H1 (cell line): ENCODE measurements around the gene CHRM4. TPM values are rescaled to one million over a fixed set of nuclear protein-coding genes. Genes with fewer than 3 reads are reported as not detected.

Source experiments
- CTCF ChIA-PET: fragments of 300-600 bp; sonication (Branson Sonifier 250); formaldehyde crosslinking; loops from one replicate; lab custom pipeline; 2021; ENCODE audit not compliant: partially characterized antibody; lab: Charles Lee
- POLR2A ChIA-PET: fragments of 300-600 bp; sonication (Branson Sonifier 250); formaldehyde crosslinking; loops from one replicate; lab custom pipeline; 2021; ENCODE audit warnings: inconsistent platforms; ENCODE audit not compliant: partially characterized antibody; lab: Charles Lee
- DNase-seq, 2 experiments: peaks; one replicate each; pipeline versions ENCODE4 v3.0.0 to v3.0.0-alpha.2; 2010 to 2022; ENCODE audit warnings: low spot score in 2 of 2, low read depth in 1 of 2, mixed read lengths in 1 of 2
- FAIRE-seq: peaks from 2 replicates; lab custom pipeline; 2011; peaks lifted over from hg19 to GRCh38; lab: Jason Lieb, UNC
- H2AFZ ChIP-seq: 2 replicates; pipeline ENCODE4 v1.8.1; 2012; ENCODE audit warnings: low read length, inconsistent platforms
- H2AK5ac ChIP-seq: 2 replicates; pipeline ENCODE4 v1.6.1; 2013; ENCODE audit warnings: low read depth, low read length
- H2BK120ac ChIP-seq: replicated peaks from 2 replicates; pipeline ENCODE3; 2013; ENCODE audit warnings: low read depth, low read length, inconsistent platforms
- H2BK12ac ChIP-seq: 2 replicates; pipeline ENCODE4 v1.6.1; 2013; ENCODE audit warnings: low read depth, low read length
- H2BK15ac ChIP-seq: 2 replicates; pipeline ENCODE4 v1.6.1; 2013; ENCODE audit warnings: low read length
- H2BK20ac ChIP-seq: 2 replicates; pipeline ENCODE4 v1.6.1; 2013; ENCODE audit warnings: low read length
- H2BK5ac ChIP-seq: 2 replicates; pipeline ENCODE4 v1.6.1; 2013; ENCODE audit warnings: low read depth, low read length
- H3K14ac ChIP-seq: 2 replicates; pipeline ENCODE4 v1.6.1; 2013; ENCODE audit warnings: inconsistent platforms; ENCODE audit not compliant: insufficient read length
- H3K18ac ChIP-seq: 2 replicates; pipeline ENCODE4 v1.6.1; 2013; ENCODE audit warnings: low read length; ENCODE audit errors: extremely low read depth
- H3K23ac ChIP-seq: 2 replicates; pipeline ENCODE4 v1.6.1; 2013; ENCODE audit warnings: inconsistent platforms; ENCODE audit not compliant: insufficient read length
- H3K23me2 ChIP-seq: 2 replicates; pipeline ENCODE4 v1.6.1; 2013; ENCODE audit warnings: low read depth, low read length
- H3K27ac ChIP-seq: 2 replicates; pipeline ENCODE4 v1.6.1; 2011; ENCODE audit warnings: low read depth, low read length, inconsistent platforms
- H3K27me3 ChIP-seq, 4 experiments: replicated peaks in 1 of 4; 1 replicate in 1 of 4; 2 replicates in 3 of 4; pipeline versions ENCODE4 v1.6.1 to v1.8.1; 2011 to 2013; ENCODE audit warnings: low read length in 3 of 4, mild to moderate bottlenecking in 3 of 4, inconsistent platforms in 2 of 4, mixed read lengths in 2 of 4, moderate library complexity in 1 of 4; ENCODE audit not compliant: control insufficient read depth in 3 of 4, insufficient read depth in 3 of 4; ENCODE audit errors: extremely low read depth in 1 of 4
- H3K36me3 ChIP-seq, 4 experiments: 2 replicates each; pipeline versions ENCODE4 v1.6.1 to v1.8.1; 2011 to 2013; ENCODE audit warnings: mild to moderate bottlenecking in 4 of 4, low read length in 3 of 4, moderate library complexity in 2 of 4, control low read depth in 1 of 4, inconsistent platforms in 1 of 4; ENCODE audit not compliant: insufficient read depth in 4 of 4, control insufficient read depth in 2 of 4
- H3K4ac ChIP-seq: replicated peaks from 2 replicates; pipeline ENCODE3; 2013; ENCODE audit warnings: low read length, low read depth, mixed read lengths, inconsistent platforms; ENCODE audit not compliant: insufficient read length
- H3K4me1 ChIP-seq, 4 experiments: replicated peaks in 1 of 4; 1 replicate in 1 of 4; 2 replicates in 3 of 4; pipeline versions ENCODE4 v1.6.1 to v1.8.1; 2011 to 2013; ENCODE audit warnings: low read length in 3 of 4, inconsistent platforms in 2 of 4, mixed read lengths in 1 of 4; ENCODE audit not compliant: insufficient read depth in 4 of 4, control insufficient read depth in 3 of 4
- H3K4me2 ChIP-seq, 2 experiments: 2 replicates each; pipeline versions ENCODE4 v1.6.1 to v1.8.1; 2011 to 2013; ENCODE audit warnings: low read depth in 2 of 2, low read length in 2 of 2, control low read depth in 1 of 2, inconsistent platforms in 1 of 2, mild to moderate bottlenecking in 1 of 2; ENCODE audit not compliant: insufficient read depth in 1 of 2
- H3K4me3 ChIP-seq, 4 experiments: fragments of 200-600, 300-600 bp in 1 of 4; sonication (generic), shearing (Covaris generic), sonication (Bioruptor Twin) in 1 of 4; 2 replicates each; pipeline versions ENCODE4 v1.5.1 to v1.8.1; 2011 to 2016; ENCODE audit warnings: low read length in 4 of 4, low read depth in 3 of 4, control low read depth in 2 of 4, inconsistent platforms in 2 of 4, mild to moderate bottlenecking in 2 of 4, mixed read lengths in 1 of 4, moderate library complexity in 1 of 4; ENCODE audit not compliant: insufficient read depth in 2 of 4; ENCODE audit errors: extremely low read depth in 1 of 4
- H3K56ac ChIP-seq: replicated peaks from 2 replicates; pipeline ENCODE3; 2013; ENCODE audit warnings: low read depth, mild to moderate bottlenecking, mixed read lengths, low read length, inconsistent platforms; ENCODE audit not compliant: insufficient read length
- H3K79me1 ChIP-seq: 2 replicates; pipeline ENCODE4 v1.6.1; 2013; ENCODE audit warnings: low read depth, low read length, control low read depth
- H3K79me2 ChIP-seq, 2 experiments: 2 replicates each; pipeline versions ENCODE4 v1.6.1 to v1.8.1; 2012 to 2013; ENCODE audit warnings: low read length in 2 of 2, mild to moderate bottlenecking in 2 of 2, inconsistent platforms in 1 of 2; ENCODE audit not compliant: insufficient read depth in 2 of 2, control insufficient read depth in 1 of 2
- H3K9ac ChIP-seq, 4 experiments: replicated peaks in 1 of 4; 1 replicate in 1 of 4; 2 replicates in 3 of 4; pipeline versions ENCODE4 v1.6.1 to v1.8.1; 2011 to 2013; ENCODE audit warnings: low read depth in 3 of 4, low read length in 3 of 4, control low read depth in 2 of 4, mild to moderate bottlenecking in 2 of 4, moderate library complexity in 2 of 4, inconsistent platforms in 1 of 4; ENCODE audit errors: extremely low read depth in 1 of 4
- H3K9me3 ChIP-seq, 2 experiments: 2 replicates each; pipeline versions ENCODE4 v1.6.1 to v1.8.1; 2012 to 2013; ENCODE audit warnings: mild to moderate bottlenecking in 2 of 2, moderate library complexity in 2 of 2, control low read depth in 1 of 2, inconsistent platforms in 1 of 2, low read depth in 1 of 2, low read length in 1 of 2, mixed read lengths in 1 of 2; ENCODE audit not compliant: insufficient read depth in 2 of 2
- H4K20me1 ChIP-seq, 2 experiments: replicated peaks in 1 of 2; 2 replicates each; pipeline versions ENCODE3 to v1.8.1; 2011 to 2013; ENCODE audit warnings: inconsistent platforms in 2 of 2, low read length in 2 of 2, mild to moderate bottlenecking in 1 of 2; ENCODE audit not compliant: insufficient read depth in 2 of 2, control insufficient read depth in 1 of 2
- H4K5ac ChIP-seq: 2 replicates; pipeline ENCODE4 v1.6.1; 2013; ENCODE audit warnings: low read length, low read depth, mixed read lengths, inconsistent platforms; ENCODE audit not compliant: insufficient read length
- H4K8ac ChIP-seq: 2 replicates; pipeline ENCODE4 v1.8.0; 2013; ENCODE audit warnings: mild to moderate bottlenecking, moderate library complexity, low read length, inconsistent platforms; ENCODE audit not compliant: insufficient read depth; ENCODE audit errors: extremely low read depth
- H4K91ac ChIP-seq: replicated peaks from 2 replicates; pipeline ENCODE3; 2013; ENCODE audit warnings: low read length, mixed read lengths, inconsistent platforms; ENCODE audit not compliant: insufficient read length
- CBX8 ChIP-seq: fragments of 300-800, 300-1000 bp; sonication (generic); IDR thresholded peaks from 2 replicates; pipeline ENCODE4 v1.7.1; 2016; ENCODE audit warnings: low read depth, low read length, borderline replicate concordance
- PHF8 ChIP-seq: fragments of 200-600 bp; sonication (generic); conservative IDR thresholded peaks from 2 replicates; pipeline ENCODE4 v1.7.1; 2012; ENCODE audit warnings: low read depth, mild to moderate bottlenecking, inconsistent platforms, low read length, moderate library complexity
- WGBS, 2 experiments: shearing (Covaris generic) in 1 of 2; methylation state at CpG; one replicate each; pipeline versions ENCODE4 v1.1.6 to v1.1.7; 2013 to 2015; ENCODE audit warnings: low lambda C conversion rate in 2 of 2, mixed read lengths in 2 of 2, inconsistent platforms in 1 of 2, low coverage in 1 of 2, missing lambda C conversion rate in 1 of 2; ENCODE audit not compliant: insufficient replicate concordance in 2 of 2, insufficient coverage in 1 of 2, insufficient read length in 1 of 2; ENCODE audit errors: extremely low coverage in 1 of 2, missing lambda C conversion rate in 1 of 2; 5-methylcytosine and 5-hydroxymethylcytosine counted together
- polyA plus RNA-seq, 7 experiments: library from polyadenylated mRNA; depleted of rRNA in 3 of 7; stranded (reverse) in 5 of 7; unstranded in 2 of 7; fragments of >200 nt in 5 of 7; fragments of 200-250 nt in 2 of 7; gene quantifications; 1 replicate in 5 of 7; 2 replicates in 1 of 7; 4 replicates in 1 of 7; pipeline versions ENCODE4 v1.2.1 to v1.2.3, GENCODE V29; 2011 to 2013; ENCODE audit warnings: missing spikeins in 2 of 7, mixed read lengths in 2 of 7
- total RNA-seq: library from RNA; stranded (reverse); fragmentation: NEBNext Ultra II Directional; extraction: Animal tissue kit (Norgen Biotek cat#: 25700); gene quantifications from 2 replicates; pipeline ENCODE4 v1.2.1, GENCODE V29; 2021

CHRM4 gene
- total and polyA plus RNA-seq, 2 of the 8 experiments (the other 6 are each of a cell fraction or from before 2014, with no cell fraction given) = 1.1 to 1.3 TPM

DNA sequence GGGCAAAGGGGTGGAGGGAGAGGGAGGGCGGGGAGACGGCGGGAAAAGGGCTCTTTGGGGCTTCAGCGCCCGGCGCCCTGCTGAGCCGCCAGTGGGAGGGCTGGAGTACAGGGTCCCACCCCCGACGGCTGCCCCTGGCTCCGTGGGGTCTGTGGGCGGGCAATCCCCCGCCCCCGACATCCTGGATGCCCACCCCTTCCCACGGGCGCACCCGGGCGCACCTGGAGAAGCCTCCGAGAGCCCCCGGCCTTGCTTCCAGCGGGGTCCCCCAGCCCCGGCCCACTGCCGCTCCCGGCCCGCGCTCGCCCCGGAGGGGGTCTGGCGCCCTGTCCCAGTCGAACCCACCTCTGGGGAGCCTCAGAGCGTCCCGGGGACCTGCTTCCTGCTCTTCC is 394 bp downstream of the CHRM4 start:
- FAIRE-seq = no peak
- Histone ChIP-seq H2BK120ac (no peak overlapping the region), H2AFZ (no peak overlapping the region), H3K27ac (no peak overlapping the region), H3K23ac (no peak overlapping the region), H3K9ac (no peak overlapping the region), H3K27me3 (peaks cover 19 to 49% (median 40%) of the 10 kb centered on the region in 4 experiments), H4K91ac (no peak overlapping the region), H3K4ac (no peak overlapping the region), H3K79me1 (no peaks in the 10 kb centered on the region), H3K23me2 (peaks cover 30% of the 10 kb centered on the region), H4K8ac (no peak overlapping the region), H3K4me1 (peaks cover 3 to 18% (median 16%) of the 10 kb centered on the region in 4 experiments), H3K79me2 (no peaks in the 10 kb centered on the region), H2AK5ac (no peak overlapping the region), H2BK20ac (no peak overlapping the region), H3K18ac (no peak overlapping the region), H4K20me1 (peaks cover 1 to 14% of the 10 kb centered on the region in 2 experiments), H3K4me3 (peak overlapping the region; percentile 17 to 62 (median 38); a peak in 7 of 8 replicates), H4K5ac (no peak overlapping the region), H3K9me3 (no peaks in the 10 kb centered on the region; a peak in 1 of 4 replicates), H3K4me2 (peak overlapping the region; percentile 69 to 95), H2BK15ac (no peak overlapping the region), H2BK5ac (no peak overlapping the region), H3K56ac (no peak overlapping the region), H3K14ac (no peak overlapping the region), H3K36me3 (no peaks in the 10 kb centered on the region), H2BK12ac (no peak overlapping the region)
- POLR2A ChIA-PET = interaction anchor here (1.0 to 4.9 kb wide), 4 partner anchors 11 to 271 kb away, joined by 3 to 35 read pairs (median 6); partner anchors contain the start of gene MDK
- CTCF ChIA-PET = interaction anchor here (0.9 to 7.7 kb wide), 12 partner anchors 8 to 309 kb away, joined by 3 to 124 read pairs (median 6); partner anchors contain the start of gene ARHGAP1
- 0 out of 2 replicates have a peak, but pooled peaks have one; percentile 31 for TF ChIP-seq PHF8
- no peak for TF ChIP-seq CBX8
- no CpG with 5 or more reads among the region's 31 CpGs for WGBS, 2 experiments
- peak in 1 of 2 experiments; percentile 63 for DNase-seq
